GM20000 (cell line): ENCODE measurements around the gene PLGRKT.

Source experiments
- DNase-seq: peaks from one replicate; pipeline ENCODE4 v3.0.0; 2012; ENCODE audit warnings: low spot score
- TF ChIP-seq, protein P1 (sequence below): IDR thresholded peaks from 2 replicates; pipeline ENCODE4 v1.5.1; 2012; ENCODE audit warnings: mild to moderate bottlenecking, control low read depth; ENCODE audit errors: extremely low read depth, missing control alignments

PLGRKT gene, protein sequence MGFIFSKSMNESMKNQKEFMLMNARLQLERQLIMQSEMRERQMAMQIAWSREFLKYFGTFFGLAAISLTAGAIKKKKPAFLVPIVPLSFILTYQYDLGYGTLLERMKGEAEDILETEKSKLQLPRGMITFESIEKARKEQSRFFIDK

DNA sequence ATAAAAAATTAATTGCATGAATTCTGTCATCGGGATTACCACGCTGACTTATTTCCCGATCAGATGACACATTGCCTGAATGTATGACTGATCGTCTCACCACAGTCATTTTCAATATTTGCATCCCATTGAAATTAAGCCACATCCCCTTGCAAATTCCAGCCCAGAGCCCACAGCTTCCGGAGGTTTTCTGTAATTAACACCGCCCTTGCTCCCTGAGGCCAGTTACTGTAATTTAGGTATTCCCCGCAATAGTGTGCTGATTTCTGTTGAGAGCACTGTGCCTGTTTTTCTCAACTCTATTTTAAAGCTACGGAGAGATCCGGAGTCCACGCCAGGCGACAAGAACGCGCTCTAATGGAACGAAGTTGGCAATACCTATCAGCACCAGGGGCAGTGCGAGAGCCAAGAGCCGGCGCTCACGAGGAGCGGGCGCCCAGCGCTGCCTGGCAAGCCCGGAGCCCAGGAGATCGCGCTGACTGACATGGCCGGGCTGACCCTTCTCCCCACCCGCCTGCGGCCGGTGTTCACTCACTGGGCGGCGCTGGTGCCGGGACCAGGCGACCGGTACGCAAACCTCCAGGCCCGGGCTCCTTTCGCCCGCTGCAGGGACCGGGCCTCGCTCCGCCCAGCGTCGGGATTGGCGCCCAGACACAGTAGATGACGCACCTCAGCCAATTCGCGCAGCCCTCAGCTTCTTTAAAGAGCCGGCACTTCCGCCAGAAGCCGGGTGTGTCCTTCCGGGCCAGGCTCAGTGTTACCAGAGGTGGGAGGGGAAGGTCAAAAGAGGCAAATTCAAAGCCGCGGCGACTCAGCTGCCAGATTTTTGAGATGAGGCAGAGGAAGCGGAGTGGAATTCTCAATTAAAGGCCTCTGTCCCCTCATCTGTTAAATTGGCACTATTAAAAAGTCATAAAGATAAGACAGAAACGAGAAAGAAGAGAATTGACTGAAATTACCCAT lies at the start of gene PLGRKT:
Gene PLGRKT (minus strand): TSS at position 672 of the 963 bp plus-strand sequence. CDS start 5,948 bp downstream, outside the sequence.
- DNase-seq = peak; percentile 94
- TF ChIP-seq, protein P1, sequence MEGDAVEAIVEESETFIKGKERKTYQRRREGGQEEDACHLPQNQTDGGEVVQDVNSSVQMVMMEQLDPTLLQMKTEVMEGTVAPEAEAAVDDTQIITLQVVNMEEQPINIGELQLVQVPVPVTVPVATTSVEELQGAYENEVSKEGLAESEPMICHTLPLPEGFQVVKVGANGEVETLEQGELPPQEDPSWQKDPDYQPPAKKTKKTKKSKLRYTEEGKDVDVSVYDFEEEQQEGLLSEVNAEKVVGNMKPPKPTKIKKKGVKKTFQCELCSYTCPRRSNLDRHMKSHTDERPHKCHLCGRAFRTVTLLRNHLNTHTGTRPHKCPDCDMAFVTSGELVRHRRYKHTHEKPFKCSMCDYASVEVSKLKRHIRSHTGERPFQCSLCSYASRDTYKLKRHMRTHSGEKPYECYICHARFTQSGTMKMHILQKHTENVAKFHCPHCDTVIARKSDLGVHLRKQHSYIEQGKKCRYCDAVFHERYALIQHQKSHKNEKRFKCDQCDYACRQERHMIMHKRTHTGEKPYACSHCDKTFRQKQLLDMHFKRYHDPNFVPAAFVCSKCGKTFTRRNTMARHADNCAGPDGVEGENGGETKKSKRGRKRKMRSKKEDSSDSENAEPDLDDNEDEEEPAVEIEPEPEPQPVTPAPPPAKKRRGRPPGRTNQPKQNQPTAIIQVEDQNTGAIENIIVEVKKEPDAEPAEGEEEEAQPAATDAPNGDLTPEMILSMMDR = peak; percentile 23

- DNase-seq = no peak
- TF ChIP-seq, protein P1 = no peak
Measured at GRCh38 chr9:5486988-5487387, 49.3 kb upstream of the PLGRKT start.

- TF ChIP-seq, protein P1 = no peak
- no peak for DNase-seq
Measured at GRCh38 chr9:5485378-5486085, 47.8 kb upstream of the PLGRKT start.

GRCh38 chr9:5483306-5483705 lies 45.6 kb upstream of the PLGRKT start:
- DNase-seq = no peak
- TF ChIP-seq, protein P1 = no peak

DNA sequence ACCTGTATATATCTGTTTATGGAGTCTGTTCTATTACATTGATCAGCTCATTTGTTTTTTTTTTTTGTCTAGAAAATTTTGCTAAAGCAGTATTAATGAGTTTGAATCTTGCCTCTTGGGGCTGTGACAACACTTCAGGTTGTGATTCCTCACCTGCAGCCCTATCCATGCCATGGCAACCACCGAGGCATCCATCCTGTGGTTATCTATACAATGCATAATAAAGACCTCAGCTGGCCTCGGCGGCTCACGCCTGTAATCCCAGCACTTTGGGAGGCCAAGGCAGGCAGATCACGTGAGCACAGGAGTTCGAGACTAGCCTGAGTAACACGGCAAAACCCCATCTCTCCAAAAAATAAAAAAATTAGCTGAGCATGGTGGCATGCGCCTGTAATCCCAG lies 44.5 kb upstream of the PLGRKT start:
- TF ChIP-seq, protein P1 = no peak
- DNase-seq = no peak

GRCh38 chr9:5481322-5482040 lies 43.8 kb upstream of the PLGRKT start:
- DNase-seq = no peak
- TF ChIP-seq, protein P1 = no peak
